PC-3 (cell line): ENCODE results near the gene SIT1. TPM values are rescaled to one million over a fixed set of nuclear protein-coding genes. Genes with fewer than 3 reads are reported as not detected.
A peak's percentile ranks its signal among the peaks of the same experiment; 100 is the strongest.

Experiments
- ATAC-seq: fragments of 200-7000 bp; cut with Tn5 transposase; 2 replicates; pipeline ENCODE4 v1.9.1; 2020; ENCODE audit warnings: mild to moderate bottlenecking, moderate library complexity
- BruUV-seq: library from RNA; stranded (reverse); fragments of 400-500 nt; replicated peaks from 2 replicates; lab custom pipeline; 2021; lab: Mats Ljungman, UMichigan
- CTCF ChIA-PET: fragments of 300-600 bp; sonication (Branson Sonifier 250); formaldehyde crosslinking; loops from one replicate; lab custom pipeline; 2022; ENCODE audit warnings: antibody characterized with exemption; lab: Charles Lee
- POLR2A ChIA-PET: fragments of 300-600 bp; sonication (Branson Sonifier 250); formaldehyde crosslinking; loops from one replicate; lab custom pipeline; 2022; ENCODE audit warnings: antibody characterized with exemption; ENCODE audit not compliant: unreplicated experiment; lab: Charles Lee
- DNase-seq: peaks from one replicate; pipeline ENCODE4 v3.0.0-alpha.2; 2015
- H2AFZ ChIP-seq: fragments of 300-600 bp; sonication (generic); 2 replicates; pipeline ENCODE4 v1.6.0; 2016; ENCODE audit warnings: antibody characterized with exemption, low read length
- H3F3A ChIP-seq: fragments of 300-600 bp; sonication (generic); one replicate; pipeline ENCODE4 v1.6.0; 2017; ENCODE audit warnings: antibody characterized with exemption, low read length, control low read depth, mild to moderate bottlenecking; ENCODE audit not compliant: unreplicated experiment
- H3K27ac ChIP-seq: fragments of 300-600 bp; sonication (generic); 2 replicates; pipeline ENCODE4 v1.5.1; 2016; ENCODE audit warnings: mild to moderate bottlenecking, low read length
- H3K27me3 ChIP-seq: fragments of 300-600 bp; sonication (generic); 2 replicates; pipeline ENCODE4 v1.6.1; 2016; ENCODE audit warnings: low read length, mixed read lengths
- H3K36me3 ChIP-seq: fragments of 300-600 bp; sonication (generic); 2 replicates; pipeline ENCODE4 v1.6.1; 2016; ENCODE audit warnings: low read depth, mixed run types, low read length, mixed read lengths
- H3K4me1 ChIP-seq: fragments of 300-600 bp; sonication (generic); 2 replicates; pipeline ENCODE4 v1.5.1; 2016; ENCODE audit warnings: low read length; ENCODE audit not compliant: insufficient read depth
- H3K4me2 ChIP-seq: fragments of 300-600 bp; sonication (generic); 2 replicates; pipeline ENCODE4 v1.6.0; 2016; ENCODE audit warnings: low read length
- H3K4me3 ChIP-seq: fragments of 300-600 bp; sonication (generic); 2 replicates; pipeline ENCODE4 v1.5.1; 2016; ENCODE audit warnings: mild to moderate bottlenecking, low read length, mixed read lengths
- H3K79me2 ChIP-seq: fragments of 300-600 bp; sonication (generic); 2 replicates; pipeline ENCODE4 v1.6.1; 2017; ENCODE audit warnings: low read length, mixed read lengths
- H3K9ac ChIP-seq: fragments of 300-600 bp; sonication (generic); 2 replicates; pipeline ENCODE4 v1.6.0; 2016; ENCODE audit warnings: mild to moderate bottlenecking, low read length
- H3K9me2 ChIP-seq: fragments of 300-600 bp; sonication (generic); replicated peaks from 2 replicates; pipeline ENCODE4 v1.6.1; 2016; ENCODE audit warnings: mixed run types, low read length, mixed read lengths
- H3K9me3 ChIP-seq: fragments of 300-600 bp; sonication (generic); 2 replicates; pipeline ENCODE4 v1.6.1; 2016; ENCODE audit warnings: low read length, mixed read lengths
- H4K20me1 ChIP-seq: fragments of 300-600 bp; sonication (generic); 2 replicates; pipeline ENCODE4 v1.6.1; 2016; ENCODE audit warnings: low read length, mixed read lengths
- CTCF ChIP-seq: fragments of 300-600 bp; sonication (generic); conservative IDR thresholded peaks from 2 replicates; pipeline ENCODE4 v1.5.1; 2017; ENCODE audit warnings: antibody characterized with exemption, low read depth, mild to moderate bottlenecking, low read length
- EZH2 ChIP-seq: fragments of 300-600 bp; sonication (generic); IDR thresholded peaks from one replicate; pipeline ENCODE4 v1.6.1; 2017; ENCODE audit warnings: antibody characterized with exemption, mild to moderate bottlenecking, low read length; ENCODE audit not compliant: unreplicated experiment
- EZH2phosphoT487 ChIP-seq: fragments of 300-600 bp; sonication (generic); IDR thresholded peaks from 2 replicates; pipeline ENCODE4 v1.6.1; 2018; ENCODE audit warnings: mild to moderate bottlenecking, antibody characterized with exemption, low read length, borderline replicate concordance
- intact Hi-C: fragments of 100-400 bp; cut with micrococcal nuclease; formaldehyde crosslinking; loops from 2 replicates; pipeline ENCODE4 v1.9.0; 2023
- total RNA-seq: library from RNA; depleted of rRNA; stranded (reverse); fragments of >200 nt; gene quantifications from 2 replicates; pipeline ENCODE4 v1.2.3, GENCODE V29; 2014

SIT1 gene
- total RNA-seq, 1 experiment from 2014 or later = not detected

- Histone ChIP-seq H3K36me3 (peaks cover 27% of the 10 kb centered on the region), H3K4me1 (peaks cover 12% of the 10 kb centered on the region)
- POLR2A ChIA-PET = no interaction called here
These were observed 46.8 kb upstream of the SIT1 start for GRCh38 chr9:35697486-35697885.

GRCh38 chr9:35696520-35697215 is 45.9 kb upstream of the SIT1 start:
- Histone ChIP-seq H3K4me2 (no peak overlapping the region), H3K36me3 (peaks cover 23% of the 10 kb centered on the region), H4K20me1 (no peaks in the 10 kb centered on the region), H3F3A (no peaks in the 10 kb centered on the region), H3K4me3 (no peak overlapping the region), H3K9ac (no peak overlapping the region), H3K9me2 (no peaks in the 10 kb centered on the region), H3K27me3 (no peaks in the 10 kb centered on the region), H3K4me1 (peaks cover 12% of the 10 kb centered on the region), H2AFZ (no peak overlapping the region), H3K27ac (peak overlapping the region; percentile 63), H3K9me3 (no peaks in the 10 kb centered on the region), H3K79me2 (no peaks in the 10 kb centered on the region)
- BruUV-seq = no TSS peak
- DNase-seq = peak; percentile 49
- POLR2A ChIA-PET = interaction anchor here (1.0 kb wide), 1 partner anchor 52 kb away, joined by 3 read pairs; the partner anchor contains the start of genes GBA2 and RGP1
- CTCF ChIA-PET = interaction anchor here (0.5 to 1.2 kb wide), 4 partner anchors 23 to 43 kb away, joined by 3 to 5 read pairs (median 4); partner anchors contain the start of genes CREB3 and TLN1
- TF ChIP-seq CTCF (peak; percentile 73), EZH2 (no peak), EZH2phosphoT487 (no peak)
- intact Hi-C loops = loop anchor here (5.0 kb wide), 1 partner anchor 39 kb away; the partner anchor contains the start of genes CCDC107 and RMRP
- ATAC-seq = peak; percentile 67

More at GRCh38 chr9:35697486-35697885, 46.8 kb upstream of the SIT1 start:
- Histone ChIP-seq H3K9me3 (no peaks in the 10 kb centered on the region), H3K27me3 (no peaks in the 10 kb centered on the region), H3K9ac (no peak overlapping the region), H3K4me2 (no peak overlapping the region), H3K79me2 (no peaks in the 10 kb centered on the region), H2AFZ (no peak overlapping the region), H3K27ac (no peak overlapping the region), H4K20me1 (no peaks in the 10 kb centered on the region), H3K4me3 (no peak overlapping the region), H3K9me2 (no peaks in the 10 kb centered on the region), H3F3A (no peaks in the 10 kb centered on the region)
- BruUV-seq = no TSS peak
- intact Hi-C loops = loop anchor here (5.0 kb wide), 1 partner anchor 40 kb away; the partner anchor contains the start of genes CCDC107 and RMRP
- no peak for TF ChIP-seq EZH2phosphoT487
- no peak for TF ChIP-seq EZH2
- TF ChIP-seq CTCF = no peak
- DNase-seq (no peak), ATAC-seq (no peak)
- CTCF ChIA-PET = no interaction called here
